Dermis blood vessel endothelial cell (primary cell): ENCODE measurements around the gene EVC2. TPM values are rescaled to one million over a fixed set of nuclear protein-coding genes. Genes with fewer than 3 reads are reported as not detected.

Experiments
- DNase-seq: peaks from one replicate; pipeline ENCODE4 v3.0.0; 2010
- total RNA-seq: library from RNA; depleted of rRNA; stranded (reverse); fragments of >200 nt; gene quantifications from 2 replicates; pipeline ENCODE4 v1.2.3, GENCODE V29; 2014

Gene EVC2
- total RNA-seq, 1 donor from 2014 or later, result 11.9 TPM

GRCh38 chr4:5554376-5554775 is 154.0 kb downstream of the EVC2 start:
- DNase-seq, result peak; percentile 17

GRCh38 chr4:5553801-5554200 is 154.6 kb downstream of the EVC2 start:
- peak; percentile 38 for DNase-seq

- no peak for DNase-seq
Measured at GRCh38 chr4:5552451-5552850, 155.9 kb downstream of the EVC2 start.

- DNase-seq, result no peak
Measured at GRCh38 chr4:5547651-5548249, 160.6 kb downstream of the EVC2 start.

- DNase-seq, result peak; percentile 28
Measured at GRCh38 chr4:5545271-5545670, 163.1 kb downstream of the EVC2 start.

GRCh38 chr4:5544762-5545161 is 163.6 kb downstream of the EVC2 start:
- no peak for DNase-seq

- DNase-seq, result no peak
Measured at GRCh38 chr4:5543681-5544080, 164.7 kb downstream of the EVC2 start.

- no peak for DNase-seq
Measured at GRCh38 chr4:5541169-5541568, 167.2 kb downstream of the EVC2 start.

- no peak for DNase-seq
Measured at GRCh38 chr4:5539584-5539983, 168.8 kb downstream of the EVC2 start.

GRCh38 chr4:5532100-5532499 is 176.3 kb downstream of the EVC2 start:
- no peak for DNase-seq

GRCh38 chr4:5528031-5528436 is 180.3 kb downstream of the EVC2 start:
- no peak for DNase-seq

GRCh38 chr4:5527211-5527610 is 181.1 kb downstream of the EVC2 start:
- no peak for DNase-seq

- DNase-seq, result no peak
Measured at GRCh38 chr4:5526080-5526846, 182.1 kb downstream of the EVC2 start.

- DNase-seq, result peak; percentile 51
Measured at GRCh38 chr4:5524446-5525299, 183.7 kb downstream of the EVC2 start.

GRCh38 chr4:5517372-5517771 is 191.0 kb downstream of the EVC2 start:
- DNase-seq, result no peak

GRCh38 chr4:5515646-5516045 is 192.7 kb downstream of the EVC2 start:
- DNase-seq, result no peak

Other genes starting within 250 kb of the EVC2 start
- 14.1 and 20.4 TPM in 2 replicates for gene EVC, start 2.6 kb upstream of the EVC2 start, total RNA-seq
- 0.34 and 0.37 TPM in 2 replicates for gene CRMP1, start 184.5 kb upstream of the EVC2 start, total RNA-seq